ENCODE measurements around the gene LCT. TPM values are rescaled to one million over a fixed set of nuclear protein-coding genes. Genes with fewer than 3 reads are reported as not detected.

LCT gene
- total RNA-seq, 4 donors from 2014 or later: under 0.01 TPM; not detected in 3

DNA sequence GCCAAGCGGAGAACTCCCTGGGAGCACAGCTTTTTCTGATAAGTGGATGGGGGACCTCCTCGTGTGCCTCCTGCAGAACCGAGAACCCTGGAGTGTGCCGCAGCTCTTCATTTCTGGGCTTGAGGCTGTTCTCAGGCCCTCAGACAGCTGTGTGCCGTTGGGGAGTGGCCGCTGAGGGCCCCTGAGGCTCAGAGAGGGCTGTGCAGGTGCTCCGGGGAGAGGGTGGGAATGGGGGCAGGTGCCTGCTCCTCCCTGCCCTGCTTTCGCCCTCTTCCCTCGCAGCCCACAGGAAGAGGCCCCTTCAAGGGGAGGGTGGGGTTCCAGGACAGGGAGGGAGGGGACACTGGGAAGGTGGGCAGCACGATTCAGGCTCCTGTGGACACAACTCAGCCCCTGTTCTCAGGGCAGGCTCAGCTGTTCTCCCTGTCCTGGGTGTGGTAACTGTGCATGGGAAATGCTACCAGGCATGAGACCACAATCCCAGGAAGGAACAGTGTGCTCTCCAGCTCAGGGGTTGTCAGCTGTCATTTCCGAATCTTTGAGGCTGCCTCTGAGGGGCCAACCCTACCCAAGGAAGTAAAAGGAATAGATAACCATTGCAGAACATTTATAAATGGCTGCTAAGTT, 11.3 kb downstream of the LCT start:
- Histone ChIP-seq H3K4me1 (no peaks in the 10 kb centered on the region), H3K9me3 (peaks cover 0 to 5% (median 0%) of the 10 kb centered on the region in 3 donors), H3K27me3 (no peaks in the 10 kb centered on the region), H3K27ac (no peak overlapping the region), H3K4me3 (no peak overlapping the region), H3K36me3 (no peaks in the 10 kb centered on the region)
- DNase-seq: no peak
- 20 to 40% methylated on average over 1 of the region's 11 CpGs for WGBS, 2 donors
- TF ChIP-seq, protein P1, sequence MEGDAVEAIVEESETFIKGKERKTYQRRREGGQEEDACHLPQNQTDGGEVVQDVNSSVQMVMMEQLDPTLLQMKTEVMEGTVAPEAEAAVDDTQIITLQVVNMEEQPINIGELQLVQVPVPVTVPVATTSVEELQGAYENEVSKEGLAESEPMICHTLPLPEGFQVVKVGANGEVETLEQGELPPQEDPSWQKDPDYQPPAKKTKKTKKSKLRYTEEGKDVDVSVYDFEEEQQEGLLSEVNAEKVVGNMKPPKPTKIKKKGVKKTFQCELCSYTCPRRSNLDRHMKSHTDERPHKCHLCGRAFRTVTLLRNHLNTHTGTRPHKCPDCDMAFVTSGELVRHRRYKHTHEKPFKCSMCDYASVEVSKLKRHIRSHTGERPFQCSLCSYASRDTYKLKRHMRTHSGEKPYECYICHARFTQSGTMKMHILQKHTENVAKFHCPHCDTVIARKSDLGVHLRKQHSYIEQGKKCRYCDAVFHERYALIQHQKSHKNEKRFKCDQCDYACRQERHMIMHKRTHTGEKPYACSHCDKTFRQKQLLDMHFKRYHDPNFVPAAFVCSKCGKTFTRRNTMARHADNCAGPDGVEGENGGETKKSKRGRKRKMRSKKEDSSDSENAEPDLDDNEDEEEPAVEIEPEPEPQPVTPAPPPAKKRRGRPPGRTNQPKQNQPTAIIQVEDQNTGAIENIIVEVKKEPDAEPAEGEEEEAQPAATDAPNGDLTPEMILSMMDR (IDR thresholded peaks at IDR 0.05): no peak
- no peak for TF ChIP-seq POLR2A (IDR thresholded peaks at IDR 0.05)
- intact Hi-C loops (cut with DNase I): no loop called here

DNA sequence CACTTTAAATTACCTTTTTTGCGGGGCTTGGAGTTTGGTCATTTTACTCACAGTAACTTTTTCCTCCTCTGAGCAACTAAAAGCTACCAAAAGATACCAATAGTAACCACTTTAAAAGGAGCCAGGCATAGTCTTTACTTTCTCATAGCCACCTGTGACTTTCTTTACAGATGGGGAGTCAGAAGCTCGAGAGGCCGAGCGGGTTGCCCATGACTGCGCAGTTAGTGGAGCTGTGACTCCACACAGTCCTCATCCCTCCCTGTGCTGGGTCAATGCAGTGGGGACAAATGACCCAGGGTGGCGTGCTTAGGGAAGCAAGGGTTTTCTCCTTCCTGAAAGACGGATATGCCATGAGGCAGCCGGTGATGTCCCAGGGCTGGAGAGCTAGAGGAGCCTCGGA, 11.9 kb downstream of the LCT start:
- Histone ChIP-seq H3K4me3 (no peak overlapping the region), H3K4me1 (no peaks in the 10 kb centered on the region), H3K27me3 (no peaks in the 10 kb centered on the region), H3K9me3 (peaks cover 0 to 5% (median 0%) of the 10 kb centered on the region in 3 donors), H3K27ac (no peak overlapping the region), H3K36me3 (no peaks in the 10 kb centered on the region)
- intact Hi-C loops (cut with DNase I): no loop called here
- DNase-seq: no peak
- TF ChIP-seq, protein P1 (IDR thresholded peaks at IDR 0.05): no peak
- no peak for TF ChIP-seq POLR2A (IDR thresholded peaks at IDR 0.05)
- 78 to 98% methylated on average over 1 to 5 of the region's 9 CpGs for WGBS, 2 donors

DNA sequence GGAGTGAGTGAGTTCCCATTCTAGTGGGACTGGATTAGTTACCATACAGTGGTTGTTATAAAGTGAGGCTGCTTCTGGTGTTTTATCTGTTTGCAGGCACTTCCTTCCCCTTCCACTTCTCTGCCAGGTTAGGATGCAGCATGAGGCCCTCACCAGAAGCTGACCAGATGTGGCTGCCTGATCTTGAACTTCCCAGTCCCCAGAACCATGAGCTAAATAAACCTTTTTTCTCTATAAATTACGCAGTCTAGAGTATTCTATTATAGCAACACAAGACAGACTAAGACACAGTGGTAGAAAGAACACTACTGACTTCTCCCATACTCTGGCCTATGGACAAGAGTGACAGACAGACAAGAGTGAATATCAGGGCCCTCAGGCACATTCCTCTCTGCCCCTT, 14.1 kb downstream of the LCT start:
- TF ChIP-seq, protein P1 (IDR thresholded peaks at IDR 0.05): no peak
- TF ChIP-seq POLR2A (IDR thresholded peaks at IDR 0.05): no peak
- no peaks in the 10 kb centered on the region for H3K4me1 ChIP-seq
- no peak overlapping the region for H3K4me3 ChIP-seq
- no peaks in the 10 kb centered on the region for H3K27me3 ChIP-seq
- no peak overlapping the region for H3K27ac ChIP-seq
- H3K36me3 ChIP-seq: no peaks in the 10 kb centered on the region
- intact Hi-C loops (cut with DNase I): no loop called here
- WGBS, 2 donors: 67 to 100% methylated on average over 1 of the region's 1 CpG
- H3K9me3 ChIP-seq: peaks cover 0 to 5% (median 0%) of the 10 kb centered on the region in 3 donors
- DNase-seq: no peak

DNA sequence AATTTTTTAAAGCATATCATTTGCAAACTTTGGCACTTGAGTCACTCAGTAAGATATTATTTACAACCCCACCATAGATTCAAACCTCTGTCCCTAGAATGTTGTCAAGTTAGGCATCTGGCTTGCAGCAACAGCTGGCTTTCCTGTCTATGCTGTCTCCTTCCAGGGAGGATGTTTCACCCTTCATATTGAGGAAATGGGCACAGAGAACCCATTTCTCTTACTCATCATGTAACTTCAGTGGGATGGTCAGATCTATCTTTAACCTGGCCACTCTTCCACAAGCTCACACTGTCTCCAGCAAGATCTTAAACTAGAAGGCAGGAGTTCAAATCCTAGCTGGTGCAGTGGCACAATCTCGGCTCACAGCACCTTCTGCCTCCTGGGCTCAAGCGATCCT, 15.8 kb downstream of the LCT start:
- Histone ChIP-seq H3K4me3 (no peak overlapping the region), H3K27me3 (no peaks in the 10 kb centered on the region), H3K27ac (no peak overlapping the region), H3K36me3 (no peaks in the 10 kb centered on the region), H3K4me1 (no peaks in the 10 kb centered on the region), H3K9me3 (peaks cover 0 to 5% (median 0%) of the 10 kb centered on the region in 3 donors)
- TF ChIP-seq, protein P1 (IDR thresholded peaks at IDR 0.05): no peak
- TF ChIP-seq POLR2A (IDR thresholded peaks at IDR 0.05): no peak
- intact Hi-C loops (cut with DNase I): no loop called here
- 92 to 94% methylated on average over 2 of the region's 2 CpGs for WGBS, 2 donors
- no peak for DNase-seq

DNA sequence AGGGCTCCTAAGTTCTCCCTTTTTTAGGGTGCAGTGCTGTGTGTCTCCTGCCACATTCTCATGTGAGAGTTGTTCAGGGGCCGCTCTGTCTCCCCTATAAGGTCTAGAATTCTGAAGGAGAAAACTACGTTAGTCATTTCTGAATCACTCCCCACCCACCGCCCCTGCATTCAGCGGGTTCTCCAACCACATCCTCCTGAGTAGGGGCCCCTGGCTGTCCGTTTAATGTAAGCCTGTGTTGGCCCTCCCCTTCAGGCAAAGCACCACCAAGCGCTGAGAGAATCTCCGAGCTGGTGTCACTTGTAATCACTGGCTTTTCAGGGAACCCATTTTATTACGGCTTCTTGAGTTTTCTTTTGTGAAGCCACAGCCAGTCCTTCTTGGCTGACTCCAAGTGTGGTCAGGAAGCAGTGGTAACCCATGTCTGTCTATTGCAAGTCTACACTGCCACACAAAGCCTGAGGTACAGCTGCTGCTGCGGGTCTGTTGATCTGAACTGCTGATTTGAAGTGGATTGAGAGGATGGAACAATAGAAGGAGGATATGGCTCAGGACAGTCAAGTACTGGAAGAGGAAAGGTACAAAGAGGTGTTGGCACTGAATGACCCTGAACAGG, 16.9 kb downstream of the LCT start:
- Histone ChIP-seq H3K4me3 (no peak overlapping the region), H3K27ac (no peak overlapping the region), H3K27me3 (no peaks in the 10 kb centered on the region), H3K4me1 (no peaks in the 10 kb centered on the region), H3K36me3 (no peaks in the 10 kb centered on the region), H3K9me3 (peaks cover 0 to 5% (median 0%) of the 10 kb centered on the region in 3 donors)
- DNase-seq: no peak
- WGBS, 2 donors: 42 to 47% methylated on average over 6 to 7 of the region's 9 CpGs
- TF ChIP-seq POLR2A (IDR thresholded peaks at IDR 0.05): no peak
- TF ChIP-seq, protein P1 (IDR thresholded peaks at IDR 0.05): no peak
- intact Hi-C loops (cut with DNase I): no loop called here

All from esophagus squamous epithelium (tissue), 5 donors.